ENCODE measurements around the gene USP10. TPM values are rescaled to one million over a fixed set of nuclear protein-coding genes. Genes with fewer than 3 reads are reported as not detected.

USP10 gene
- total RNA-seq, 1 donor from 2014 or later, result 100 TPM

DNA sequence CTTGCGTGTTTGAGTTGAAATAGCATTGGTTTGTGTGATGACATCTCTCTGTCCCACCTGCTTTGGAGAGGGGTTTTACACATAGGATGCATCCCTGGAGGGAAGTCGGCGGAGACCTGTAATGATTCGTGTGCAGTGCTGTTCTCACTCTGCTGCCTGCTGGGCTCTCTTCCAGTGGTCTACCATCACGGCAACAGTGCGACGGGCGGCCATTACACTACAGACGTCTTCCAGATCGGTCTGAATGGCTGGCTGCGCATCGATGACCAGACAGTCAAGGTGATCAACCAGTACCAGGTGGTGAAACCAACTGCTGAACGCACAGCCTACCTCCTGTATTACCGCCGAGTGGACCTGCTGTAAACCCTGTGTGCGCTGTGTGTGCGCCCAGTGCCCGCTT, 78.9 kb downstream of the USP10 start:
- no peak for TF ChIP-seq CTCF (IDR thresholded peaks at IDR 0.05; ENCODE audit: partially characterized antibody, unreplicated experiment)
- Mint-ChIP-seq H3K27me3 (ENCODE audit: unreplicated experiment) (peaks cover 1% of the 10 kb centered on the region), H3K27ac (ENCODE audit: unreplicated experiment) (no peak overlapping the region), H3K9me3 (ENCODE audit: unreplicated experiment) (peaks cover 6% of the 10 kb centered on the region), H3K4me1 (ENCODE audit: low read depth, unreplicated experiment) (no peaks in the 10 kb centered on the region), H3K4me3 (ENCODE audit: unreplicated experiment) (no peak overlapping the region), H3K36me3 (ENCODE audit: unreplicated experiment) (no peaks in the 10 kb centered on the region)
- DNase-seq, result no peak

DNA sequence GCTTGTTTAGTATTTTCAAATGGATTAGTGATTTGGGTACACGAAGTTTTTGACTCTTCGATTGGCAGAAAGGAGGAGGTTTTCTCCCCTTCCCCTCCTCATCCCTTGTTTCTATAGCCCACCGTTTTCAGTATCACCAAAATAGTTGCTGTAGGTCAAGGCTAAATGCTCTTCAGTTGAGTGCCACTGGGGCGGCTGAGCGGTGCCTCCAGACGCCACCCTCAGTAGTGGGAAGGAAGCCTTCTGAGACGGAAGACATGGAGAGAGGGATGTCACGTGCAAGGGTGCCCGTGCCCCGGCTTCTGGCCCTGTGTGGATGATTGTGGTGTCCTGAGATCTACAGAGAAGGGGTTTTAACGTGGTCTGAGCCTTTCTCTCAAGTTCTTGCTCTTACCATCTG, 80.3 kb downstream of the USP10 start:
- DNase-seq, result no peak
- Mint-ChIP-seq H3K27ac (ENCODE audit: unreplicated experiment) (no peak overlapping the region), H3K4me3 (ENCODE audit: unreplicated experiment) (no peak overlapping the region), H3K4me1 (ENCODE audit: low read depth, unreplicated experiment) (no peaks in the 10 kb centered on the region), H3K9me3 (ENCODE audit: unreplicated experiment) (peaks cover 6% of the 10 kb centered on the region), H3K36me3 (ENCODE audit: unreplicated experiment) (no peaks in the 10 kb centered on the region), H3K27me3 (ENCODE audit: unreplicated experiment) (no peaks in the 10 kb centered on the region)
- no peak for TF ChIP-seq CTCF (IDR thresholded peaks at IDR 0.05; ENCODE audit: partially characterized antibody, unreplicated experiment)

- Mint-ChIP-seq H3K4me1 (ENCODE audit: low read depth, unreplicated experiment) (no peaks in the 10 kb centered on the region), H3K27me3 (ENCODE audit: unreplicated experiment) (no peaks in the 10 kb centered on the region), H3K27ac (ENCODE audit: unreplicated experiment) (no peak overlapping the region), H3K9me3 (ENCODE audit: unreplicated experiment) (peaks cover 4% of the 10 kb centered on the region), H3K4me3 (ENCODE audit: unreplicated experiment) (no peak overlapping the region), H3K36me3 (ENCODE audit: unreplicated experiment) (no peaks in the 10 kb centered on the region)
- no peak for DNase-seq
- no peak for TF ChIP-seq CTCF (IDR thresholded peaks at IDR 0.05; ENCODE audit: partially characterized antibody, unreplicated experiment)
Measured at GRCh38 chr16:84780544-84781376, 81.0 kb downstream of the USP10 start.

DNA sequence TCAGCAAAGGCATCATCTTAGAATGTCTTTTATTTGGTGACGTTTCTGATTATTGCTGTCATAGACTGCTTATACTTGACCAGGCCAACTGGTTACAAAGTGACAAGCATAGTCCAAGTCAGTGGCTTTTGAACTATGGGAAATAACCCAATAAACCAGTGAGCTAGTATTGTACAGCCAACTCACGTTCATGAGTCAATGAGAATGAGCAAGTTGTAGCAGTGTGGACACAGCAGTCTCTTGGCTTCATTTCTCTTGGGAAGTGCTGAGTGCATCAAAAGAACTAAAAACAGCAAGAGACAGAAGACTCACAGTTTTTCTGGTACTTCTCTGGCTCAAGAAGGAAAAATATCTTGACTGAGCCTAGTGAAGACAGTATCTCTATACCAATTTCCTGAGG, 83.0 kb downstream of the USP10 start:
- Mint-ChIP-seq H3K4me3 (ENCODE audit: unreplicated experiment) (no peak overlapping the region), H3K27ac (ENCODE audit: unreplicated experiment) (no peak overlapping the region), H3K36me3 (ENCODE audit: unreplicated experiment) (no peaks in the 10 kb centered on the region), H3K9me3 (ENCODE audit: unreplicated experiment) (peaks cover 3% of the 10 kb centered on the region), H3K4me1 (ENCODE audit: low read depth, unreplicated experiment) (no peaks in the 10 kb centered on the region), H3K27me3 (ENCODE audit: unreplicated experiment) (no peaks in the 10 kb centered on the region)
- DNase-seq, result no peak
- TF ChIP-seq CTCF (IDR thresholded peaks at IDR 0.05; ENCODE audit: partially characterized antibody, unreplicated experiment), result no peak

- Mint-ChIP-seq H3K9me3 (ENCODE audit: unreplicated experiment) (peaks cover under 1% of the 10 kb centered on the region), H3K27me3 (ENCODE audit: unreplicated experiment) (peaks cover 4% of the 10 kb centered on the region), H3K4me1 (ENCODE audit: low read depth, unreplicated experiment) (peaks cover 13% of the 10 kb centered on the region), H3K36me3 (ENCODE audit: unreplicated experiment) (no peaks in the 10 kb centered on the region), H3K27ac (ENCODE audit: unreplicated experiment) (no peak overlapping the region), H3K4me3 (ENCODE audit: unreplicated experiment) (no peak overlapping the region)
- no peak for TF ChIP-seq CTCF (IDR thresholded peaks at IDR 0.05; ENCODE audit: partially characterized antibody, unreplicated experiment)
- DNase-seq, result no peak
Measured at GRCh38 chr16:84785843-84786581, 86.2 kb downstream of the USP10 start.

Data from glutamatergic neuron (in vitro differentiated cells).